GM11168 (cell line): ENCODE results near the gene CCL11.
"Not testable (repeated sequence)": the region's sequence is repeated elsewhere in the genome, so short reads cannot be mapped to it uniquely, and the experiment has no call there.

ENCODE experiments used
- in situ Hi-C: fragments of 300-500 bp; cut with MboI; formaldehyde crosslinking; loops from one replicate; pipeline ENCODE4 v1.12.0; 2022; ENCODE audit warnings: low sequenced_read_pairs; ENCODE audit not compliant: unreplicated experiment

The CCL11 gene

GRCh38 chr17:34305061-34305460 is 19.5 kb downstream of the CCL11 start:
- in situ Hi-C loops: no loop called here

DNA sequence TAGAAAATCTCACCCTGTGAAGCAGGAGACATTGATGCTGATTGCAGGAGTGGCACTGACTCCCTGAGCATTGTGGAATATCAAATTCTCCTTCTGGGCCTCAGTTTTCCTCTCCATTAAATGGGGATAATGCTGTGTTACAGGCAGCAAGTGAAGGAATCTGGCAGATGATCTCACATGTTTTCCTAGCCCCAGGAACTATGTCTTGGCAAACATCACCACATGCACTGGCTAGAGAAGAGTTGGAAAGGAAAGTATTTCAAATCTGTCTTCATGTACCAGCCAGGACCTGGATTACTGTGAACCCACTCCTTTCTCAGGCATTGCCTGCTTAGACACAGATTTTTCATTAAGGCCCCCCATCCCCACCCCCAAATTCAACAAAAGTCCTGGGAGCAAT is 20.1 kb downstream of the CCL11 start:
- in situ Hi-C loops: no loop called here

DNA sequence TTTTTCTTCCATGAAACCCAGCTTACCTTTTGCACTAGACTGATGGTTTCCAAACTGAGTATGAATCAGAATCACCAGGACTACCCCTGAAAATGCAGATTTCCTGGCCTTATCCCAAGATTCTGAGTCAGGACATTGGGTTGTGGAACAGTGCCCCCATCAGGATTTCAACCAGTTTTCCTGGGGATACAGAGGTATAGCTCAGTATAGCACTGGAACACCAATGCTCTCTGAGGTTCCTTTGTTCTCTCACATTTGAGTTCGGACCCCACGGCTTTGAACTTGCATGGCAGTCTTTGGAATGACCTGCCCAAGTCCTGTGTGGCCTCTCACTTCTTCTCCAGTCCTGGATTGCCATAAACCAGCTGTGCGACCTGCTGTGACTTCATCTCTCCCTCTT is 20.9 kb downstream of the CCL11 start:
- in situ Hi-C loops: no loop called here

- in situ Hi-C loops: no loop called here
Measured at GRCh38 chr17:34307110-34307509, 21.6 kb downstream of the CCL11 start.

DNA sequence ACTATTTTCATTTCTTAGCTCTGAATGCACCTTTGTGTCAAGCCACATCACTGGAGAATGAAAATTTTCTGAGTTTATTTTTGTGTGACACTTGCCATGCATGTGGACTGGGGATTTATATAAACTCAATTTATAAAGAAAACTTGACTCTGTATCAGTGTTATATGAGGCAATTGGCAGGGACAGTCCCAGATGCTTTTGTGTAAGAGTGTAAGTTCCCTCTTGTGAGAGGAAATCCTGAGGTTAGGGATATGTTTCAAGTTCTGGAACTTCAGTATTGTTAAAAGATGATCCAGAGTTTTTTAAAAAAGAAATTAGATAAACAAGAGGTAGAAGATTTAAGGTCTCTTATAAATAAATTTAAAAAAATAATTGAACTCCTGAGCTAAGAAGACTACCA is 22.8 kb downstream of the CCL11 start:
- in situ Hi-C loops: no loop called here

DNA sequence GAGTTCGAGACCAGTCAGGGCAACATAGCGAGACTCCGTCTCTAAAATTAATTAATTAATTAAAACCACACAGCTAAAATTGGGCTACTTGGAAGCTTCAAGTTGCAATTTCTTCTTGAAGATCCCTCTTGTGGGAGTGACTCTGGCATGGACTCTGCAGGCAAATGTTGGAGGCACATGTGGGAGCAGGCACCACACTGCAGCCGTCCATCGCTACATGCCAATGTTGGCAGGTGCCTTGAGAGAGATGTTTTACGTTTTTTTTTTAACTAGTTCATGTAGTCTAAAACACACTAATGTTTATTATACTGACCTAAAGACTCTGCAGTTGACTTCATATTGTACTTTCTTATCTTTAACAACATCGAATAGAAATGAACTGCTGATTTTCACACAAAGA is 25.7 kb downstream of the CCL11 start:
- in situ Hi-C loops: no loop called here

GRCh38 chr17:34312080-34312479 is 26.5 kb downstream of the CCL11 start:
- in situ Hi-C loops: no loop called here

DNA sequence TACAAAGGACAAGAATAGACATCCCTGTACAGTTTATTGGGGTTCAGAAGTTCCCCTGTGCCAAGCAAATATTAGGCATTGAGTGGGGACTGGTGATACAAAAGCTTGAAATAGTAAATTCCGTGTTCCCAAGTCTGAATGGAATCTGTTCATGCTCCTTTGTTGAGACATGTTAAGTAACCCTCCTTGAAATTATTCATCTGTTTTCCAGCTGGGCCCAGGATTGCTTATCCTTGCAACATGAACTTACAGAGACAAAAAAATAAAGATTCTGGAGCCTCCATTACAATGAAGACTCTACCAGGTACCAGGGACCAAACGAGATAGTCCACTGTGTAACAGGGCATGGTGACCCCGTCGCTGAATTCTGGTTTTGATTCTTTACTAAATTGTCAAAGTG is 27.6 kb downstream of the CCL11 start:
- in situ Hi-C loops: no loop called here

DNA sequence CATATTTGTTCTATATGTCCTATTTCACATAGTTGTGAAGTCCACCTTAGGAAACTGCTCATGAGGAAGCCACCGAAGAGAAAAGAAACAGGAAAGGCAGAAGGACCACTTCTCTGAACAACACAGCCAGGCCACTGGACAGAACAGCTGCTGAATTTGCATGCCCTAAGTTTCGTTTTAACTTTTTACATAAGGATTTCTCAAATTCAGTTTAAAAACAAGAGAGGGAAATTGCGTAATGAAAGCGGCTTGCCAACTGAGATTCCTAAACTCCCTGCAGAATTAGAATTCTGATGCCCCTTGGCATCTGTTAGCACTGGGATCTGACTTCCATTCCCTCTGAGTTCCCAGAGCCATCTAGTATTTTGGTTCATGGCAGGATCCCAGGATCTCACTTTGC is 28.7 kb downstream of the CCL11 start:
- in situ Hi-C loops: no loop called here

- in situ Hi-C loops: no loop called here
Measured at GRCh38 chr17:34318474-34318873, 32.9 kb downstream of the CCL11 start.

DNA sequence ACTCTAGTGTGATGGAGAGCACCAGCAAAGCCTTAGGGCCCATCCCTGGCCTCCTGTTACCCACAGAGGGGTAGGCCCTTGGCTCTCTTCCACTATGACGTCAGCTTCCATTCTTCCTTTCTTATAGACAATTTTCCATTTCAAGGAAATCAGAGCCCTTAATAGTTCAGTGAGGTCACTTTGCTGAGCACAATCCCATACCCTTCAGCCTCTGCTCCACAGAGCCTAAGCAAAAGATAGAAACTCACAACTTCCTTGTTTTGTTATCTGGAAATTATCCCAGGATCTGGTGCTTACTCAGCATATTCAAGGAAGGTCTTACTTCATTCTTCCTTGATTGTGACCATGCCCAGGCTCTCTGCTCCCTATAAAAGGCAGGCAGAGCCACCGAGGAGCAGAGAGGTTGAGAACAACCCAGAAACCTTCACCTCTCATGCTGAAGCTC is 33.5 kb downstream of the CCL11 start, which contains the start of gene CCL8:
Gene CCL8 (plus strand): TSS at position 397 of the 445 bp plus-strand sequence. CDS start 67 bp downstream, outside the sequence.
- in situ Hi-C loops: no loop called here

- in situ Hi-C loops: no loop called here
Measured at GRCh38 chr17:34321964-34322363, 36.4 kb downstream of the CCL11 start.

DNA sequence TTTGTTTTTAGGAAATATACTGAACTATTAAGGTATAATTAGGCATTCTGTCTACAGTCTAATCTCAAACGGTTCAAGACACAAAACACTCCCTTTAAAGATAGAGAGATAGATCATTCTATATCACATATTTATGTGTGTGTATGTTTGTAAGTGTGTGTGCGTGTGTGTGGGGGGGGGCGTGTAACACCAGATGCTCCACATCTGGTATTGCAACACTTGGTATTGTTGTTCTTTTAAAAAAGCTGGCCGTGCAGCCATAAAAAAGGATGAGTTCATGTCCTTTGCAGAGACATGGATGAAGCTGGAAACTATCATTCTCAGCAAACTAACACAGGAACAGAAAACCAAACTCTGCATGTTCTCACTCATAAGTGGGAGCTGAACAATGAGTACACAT is 42.0 kb downstream of the CCL11 start:
- in situ Hi-C loops: not testable (repeated sequence)

- in situ Hi-C loops: no loop called here
Measured at GRCh38 chr17:34337701-34338100, 52.2 kb downstream of the CCL11 start.
